ENCODE measurements around the gene ARID3C.
"Not testable (repeated sequence)": the region's sequence is repeated elsewhere in the genome, so short reads cannot be mapped to it uniquely, and the experiment has no call there.

The ARID3C gene

DNA sequence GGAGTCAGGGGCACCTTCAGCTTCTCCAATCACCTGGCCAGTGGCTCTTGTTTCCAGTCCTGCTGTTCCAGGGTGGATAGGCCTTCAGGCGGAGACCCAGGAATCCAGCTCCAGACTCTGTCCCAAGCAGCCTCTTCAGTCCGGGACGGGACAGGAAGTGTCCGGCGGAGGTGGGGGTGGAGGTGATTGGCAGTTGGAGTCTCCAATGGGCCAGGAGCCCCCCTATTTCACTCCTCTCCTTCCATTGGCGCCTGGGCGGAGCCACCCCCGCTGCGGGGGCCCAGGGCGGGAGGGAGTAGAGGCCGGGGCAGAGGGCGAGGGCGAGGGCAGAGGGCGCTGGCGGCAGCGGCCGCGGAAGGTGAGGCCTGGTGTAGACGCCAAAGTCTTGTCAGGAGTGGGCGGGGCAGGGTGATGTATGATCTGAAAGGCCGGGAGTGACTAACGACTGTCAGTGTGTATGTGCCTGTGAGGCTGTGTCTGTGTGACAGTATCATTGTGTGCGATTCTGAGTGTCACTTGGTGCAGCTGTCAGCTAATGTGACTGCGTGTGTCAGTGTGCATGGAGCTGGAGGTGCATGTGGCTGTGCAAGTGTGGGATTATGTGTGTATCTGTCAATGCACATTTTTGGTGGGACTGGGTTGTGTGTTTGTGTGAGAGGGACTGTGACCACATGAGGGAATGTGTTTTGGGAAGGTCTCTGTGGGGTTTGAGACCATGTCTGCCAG lies 23.2 kb upstream of the ARID3C start, which contains the start of gene IL11RA:
Gene IL11RA, plus strand, starts transcription at position 310 of the 726 bp plus-strand sequence. CDS start 3,033 bp downstream, outside the sequence.
- peak in 1 of 5 donors; percentile 44 for DNase-seq

DNA sequence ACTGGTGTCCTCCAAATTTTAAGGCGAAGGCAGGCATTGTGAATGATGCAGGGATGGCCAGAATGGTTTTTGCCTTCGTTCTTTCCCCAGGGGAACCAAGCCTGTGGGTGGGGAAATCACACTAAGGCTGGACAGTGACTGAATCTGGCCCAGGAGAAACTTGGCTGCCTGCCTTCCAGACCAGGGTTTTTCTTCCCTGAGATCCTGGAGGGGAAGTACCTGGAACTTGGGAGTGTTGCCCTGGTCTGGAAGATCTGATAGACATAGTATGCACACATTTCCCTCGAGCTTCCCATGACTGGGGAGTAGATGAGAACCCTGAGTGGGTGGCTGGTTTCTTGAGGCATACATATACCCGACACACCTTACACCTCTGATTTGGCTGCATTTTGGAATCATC lies 22.5 kb upstream of the ARID3C start:
- DNase-seq: no peak

DNA sequence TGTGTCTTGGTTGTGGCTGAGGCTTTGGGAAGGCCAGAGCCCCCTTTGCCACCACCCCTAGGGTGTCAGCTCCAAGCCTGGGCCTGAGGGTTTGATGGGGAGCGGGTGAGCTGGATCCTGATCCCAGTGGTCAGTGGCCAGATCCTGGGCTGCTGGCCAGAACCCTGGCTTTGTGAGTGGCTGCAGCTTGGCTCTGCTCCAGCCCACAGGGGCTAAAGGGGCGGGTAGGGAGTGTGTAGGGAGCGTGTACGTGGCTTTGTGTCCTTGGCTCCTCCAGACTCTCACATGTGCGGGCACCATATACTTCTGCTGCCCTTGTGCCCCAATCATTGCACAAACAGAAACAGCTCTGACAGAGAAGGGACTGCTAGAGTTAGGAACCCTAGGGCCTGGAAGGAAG lies 21.9 kb upstream of the ARID3C start:
- DNase-seq: no peak

DNA sequence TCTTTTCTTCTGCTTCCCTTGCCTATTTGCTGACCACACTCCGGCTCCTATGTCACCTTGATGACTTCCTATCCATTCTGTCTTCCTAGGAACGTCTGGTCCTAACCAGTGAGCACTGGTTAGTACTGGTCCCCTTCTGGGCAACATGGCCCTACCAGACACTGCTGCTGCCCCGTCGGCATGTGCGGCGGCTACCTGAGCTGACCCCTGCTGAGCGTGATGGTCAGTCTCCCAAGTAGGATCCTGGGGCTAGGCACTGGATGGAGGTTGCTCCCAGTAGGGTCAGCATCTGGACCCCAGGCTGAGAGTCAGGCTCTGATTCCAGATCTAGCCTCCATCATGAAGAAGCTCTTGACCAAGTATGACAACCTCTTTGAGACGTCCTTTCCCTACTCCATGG lies 19.8 kb upstream of the ARID3C start:
- no peak for DNase-seq

DNA sequence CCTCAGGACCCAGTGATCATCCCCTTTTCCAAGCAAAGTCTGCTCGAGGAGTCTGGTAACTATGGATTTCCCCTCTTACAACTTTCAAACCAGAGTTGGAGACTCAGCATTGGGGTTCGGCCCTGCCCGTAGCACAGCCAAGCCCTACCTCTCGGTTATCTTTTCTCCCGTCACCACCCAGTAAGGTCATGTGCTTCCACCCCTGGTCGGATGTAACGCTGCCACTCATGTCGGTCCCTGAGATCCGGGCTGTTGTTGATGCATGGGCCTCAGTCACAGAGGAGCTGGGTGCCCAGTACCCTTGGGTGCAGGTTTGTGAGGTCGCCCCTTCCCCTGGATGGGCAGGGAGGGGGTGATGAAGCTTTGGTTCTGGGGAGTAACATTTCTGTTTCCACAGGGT lies 18.8 kb upstream of the ARID3C start:
- peak in 1 of 5 donors; percentile 24 for DNase-seq

GRCh38 chr9:34647084-34647403 lies 18.2 kb upstream of the ARID3C start:
- no peak for DNase-seq

- DNase-seq: peak; percentile 90 to 96 (median 92)
Observed at GRCh38 chr9:34646211-34647083, 17.6 kb upstream of the ARID3C start, which contains the start of gene GALT. Gene GALT (plus strand): TSS chr9:34646675. CDS start chr9:34646705, 30 bp downstream.

DNA sequence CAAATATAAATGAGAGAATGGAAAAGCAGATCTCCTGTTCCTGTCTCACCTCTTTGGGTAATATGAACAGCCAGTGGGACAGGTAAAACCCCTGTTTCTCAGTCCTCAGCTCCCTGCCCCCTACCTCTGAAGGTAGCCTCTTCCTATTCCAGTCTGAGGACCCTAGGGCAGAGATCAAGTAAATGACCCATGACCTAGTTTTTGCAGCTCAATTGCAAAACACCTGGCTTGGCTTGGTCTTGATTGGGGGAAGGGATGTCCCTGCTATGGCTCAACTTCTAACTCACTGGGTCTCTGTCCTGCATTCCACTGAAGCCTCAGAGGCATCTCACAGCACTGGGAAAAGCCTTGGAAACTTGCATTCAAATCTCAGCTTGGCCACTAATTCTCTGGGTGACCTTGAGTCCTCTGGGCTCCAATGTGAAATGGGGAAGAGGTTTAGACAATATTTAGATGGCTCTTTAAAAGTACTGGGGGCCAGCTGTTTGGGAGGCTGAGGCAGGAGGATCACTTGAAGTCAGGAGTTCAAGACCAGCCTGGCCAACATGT lies 16.0 kb upstream of the ARID3C start:
- no peak for DNase-seq

GRCh38 chr9:34642679-34643078 lies 13.8 kb upstream of the ARID3C start:
- DNase-seq: no peak

DNA sequence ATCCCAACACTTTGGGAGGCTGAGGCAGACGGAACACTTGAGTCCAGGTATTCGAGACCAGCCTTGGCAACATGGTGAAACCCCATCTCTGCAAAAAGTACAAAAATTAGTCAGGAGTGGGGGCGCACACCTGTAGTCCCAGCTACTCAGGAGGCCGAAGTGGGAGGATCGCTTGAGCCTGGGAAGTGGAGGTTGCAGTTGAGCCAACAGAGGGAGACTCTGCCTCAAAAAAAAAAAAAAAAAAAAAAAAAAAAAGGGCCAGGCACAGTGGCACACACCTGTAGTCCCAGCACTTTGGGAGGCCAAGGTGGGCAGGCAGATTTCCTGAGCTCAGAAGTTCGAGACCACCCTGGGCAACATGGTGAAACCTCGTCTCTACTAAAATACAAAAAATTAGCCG lies 10.5 kb upstream of the ARID3C start:
- DNase-seq: not testable (repeated sequence)

- DNase-seq: no peak
Observed at GRCh38 chr9:34638138-34638445, 9.2 kb upstream of the ARID3C start.

DNA sequence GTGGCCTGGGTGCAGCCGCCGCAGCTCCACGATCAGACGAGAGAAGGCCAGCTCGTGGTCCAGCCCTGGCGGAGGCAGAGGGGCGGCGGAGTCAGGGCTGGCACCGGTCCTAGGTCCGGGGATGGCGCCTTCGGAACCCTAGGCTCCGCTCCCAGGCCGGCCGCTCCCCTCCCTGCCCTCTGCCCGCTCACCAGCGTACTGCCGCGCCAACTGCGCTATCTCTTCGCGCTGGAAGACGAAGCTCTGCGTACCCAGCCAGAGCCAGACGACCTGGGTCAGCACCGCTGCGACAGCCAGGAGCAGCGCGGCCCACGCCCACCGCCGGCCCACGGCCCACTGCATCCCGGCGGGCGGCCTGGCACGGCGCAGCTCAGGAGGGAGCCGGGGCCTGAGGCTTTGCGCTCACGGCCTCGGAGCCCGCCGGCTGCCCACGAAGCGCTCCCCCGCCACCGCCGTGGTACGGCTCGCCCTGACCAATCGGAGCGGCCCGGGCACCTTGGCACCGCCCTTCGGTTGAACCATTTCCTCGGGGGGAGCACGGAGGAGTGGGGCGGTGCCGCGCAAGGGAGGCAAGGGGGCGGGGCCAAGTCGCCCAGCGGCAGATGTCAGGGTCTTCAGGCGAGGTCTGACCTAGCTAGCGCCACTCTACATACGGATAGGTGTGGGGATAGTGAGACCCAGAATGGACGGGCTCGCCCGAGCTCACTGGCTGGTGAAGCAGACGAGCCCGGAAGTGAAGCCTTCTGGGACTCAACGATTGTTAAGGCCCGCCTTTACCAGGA lies 8.7 kb upstream of the ARID3C start, which contains the start of gene SIGMAR1:
Gene SIGMAR1, minus strand, starts transcription at position 432 of the 782 bp plus-strand sequence. Its CDS starts 90 bp downstream, at position 342.
- DNase-seq: peak; percentile 84 to 92 (median 89)

DNA sequence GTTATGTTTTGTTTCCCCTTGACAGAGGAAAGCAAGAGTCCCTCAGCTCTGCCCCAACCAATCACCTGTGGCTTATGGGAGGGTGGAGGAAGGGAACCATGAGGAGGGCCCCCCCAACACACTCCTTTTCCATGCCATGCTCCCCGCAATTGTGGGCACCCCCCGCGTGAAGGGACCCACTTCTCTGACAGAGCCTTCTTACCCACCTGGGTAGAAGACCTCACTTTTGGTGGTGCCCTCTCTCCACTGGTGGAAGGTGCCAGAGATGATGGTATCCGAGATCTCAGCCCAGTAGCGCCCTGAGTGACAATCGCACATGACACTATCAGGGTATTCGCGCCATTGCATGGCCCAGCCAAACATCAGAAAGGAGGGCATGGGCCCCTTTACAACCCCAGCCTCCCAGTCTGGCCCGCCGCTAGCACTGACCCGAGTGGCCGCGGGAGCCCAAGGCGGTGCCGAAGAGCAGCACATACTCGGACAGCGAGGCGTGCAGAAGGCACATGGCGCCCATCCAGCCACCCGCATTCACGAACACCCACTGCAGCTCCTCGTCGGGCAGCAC lies 8.0 kb upstream of the ARID3C start:
- no peak for DNase-seq

DNA sequence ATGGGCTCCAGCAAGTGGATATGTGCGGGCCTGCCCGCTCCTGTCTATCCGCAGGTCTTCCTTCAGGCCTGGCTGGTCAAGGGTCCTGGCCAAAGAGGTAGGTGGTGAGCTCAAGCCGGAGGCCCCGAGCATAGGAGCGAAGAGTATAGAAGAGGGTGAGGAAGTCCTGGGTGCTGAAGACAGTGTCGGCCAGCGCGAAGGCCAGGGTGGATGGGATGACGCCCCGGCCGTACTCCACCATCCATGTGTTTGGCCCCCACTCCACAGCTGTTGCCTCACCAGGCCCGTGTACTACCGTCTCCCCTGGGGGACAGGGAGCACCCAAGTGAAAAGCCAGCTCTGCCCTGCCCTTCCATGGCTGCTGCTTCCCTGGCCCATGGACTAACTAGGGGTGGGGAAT lies 6.7 kb upstream of the ARID3C start:
- DNase-seq: no peak

- DNase-seq: no peak
Observed at GRCh38 chr9:34634551-34635248, 5.8 kb upstream of the ARID3C start.

DNA sequence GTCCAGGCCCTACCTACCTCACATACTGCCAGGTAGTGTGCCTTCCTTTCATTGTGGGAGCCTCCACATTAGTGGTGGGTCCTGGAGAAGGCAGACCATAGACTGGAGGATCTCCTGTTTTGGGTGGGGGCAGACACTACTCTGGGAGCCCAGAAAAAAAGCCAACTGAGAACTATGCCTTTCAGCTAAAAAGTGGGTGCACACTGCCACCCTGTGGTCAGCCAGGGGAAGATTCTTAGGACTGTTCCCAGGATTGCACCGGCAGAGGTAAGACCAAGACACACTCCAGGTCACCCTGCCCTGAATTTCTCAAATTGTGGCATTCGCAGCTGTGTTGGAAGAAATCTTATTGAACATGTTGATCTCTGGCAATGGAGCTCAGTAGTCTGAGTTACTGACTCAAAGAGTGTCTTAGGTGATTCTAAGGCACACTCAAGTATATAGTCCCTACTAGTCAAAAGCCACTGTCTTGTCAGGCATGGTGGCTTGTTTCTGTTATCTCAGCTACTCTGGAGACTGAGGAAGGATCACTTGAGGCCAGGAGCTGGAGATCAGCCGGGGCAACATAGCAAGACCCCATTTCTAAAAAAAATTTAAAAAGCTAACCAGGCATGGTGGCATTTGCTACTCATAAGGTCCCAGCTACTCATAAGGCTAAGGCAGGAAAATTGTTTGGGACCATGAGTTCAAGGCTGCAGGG lies 5.1 kb upstream of the ARID3C start:
- DNase-seq: peak; percentile 51 to 71 (median 62)

DNA sequence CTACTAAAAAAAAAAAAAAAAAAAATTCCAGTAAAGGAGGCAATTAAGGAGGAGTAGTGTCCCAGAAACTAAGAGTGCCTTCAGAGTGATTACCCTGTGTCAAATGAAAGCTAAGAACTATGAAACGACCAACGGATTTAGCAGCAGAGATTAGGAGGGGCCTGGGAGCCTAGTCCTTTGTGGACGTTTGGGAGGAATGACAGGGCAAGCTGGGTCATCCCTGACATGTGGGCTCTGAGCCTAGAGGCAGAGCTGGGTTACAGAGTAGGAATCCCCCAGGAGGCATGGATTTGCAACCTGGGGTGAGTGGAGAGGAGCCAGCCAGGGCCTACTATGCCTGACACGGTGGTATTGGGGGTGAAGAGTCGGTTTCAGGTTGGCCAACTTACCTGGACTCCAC lies 4.3 kb upstream of the ARID3C start:
- no peak for DNase-seq

- DNase-seq: no peak
Observed at GRCh38 chr9:34630402-34631154, 1.7 kb upstream of the ARID3C start.

GRCh38 chr9:34629491-34629808 lies 584 bp upstream of the ARID3C start:
- no peak for DNase-seq
